Sciatic nerve (tissue), 2 donors: Measurements from ENCODE around the gene PSMD2. TPM values are rescaled to one million over a fixed set of nuclear protein-coding genes. Genes with fewer than 3 reads are reported as not detected.
A peak's percentile ranks its signal among the peaks of the same experiment; 100 is the strongest.

ENCODE experiments used
- ATAC-seq: fragments of 200-7000 bp; cut with Tn5 transposase; one replicate; pipeline ENCODE4 v1.9.1; 2020; ENCODE audit warnings: mild to moderate bottlenecking, moderate library complexity
- DNase-seq: peaks from one replicate; pipeline ENCODE4 v3.0.0-alpha.2; 2020; ENCODE audit warnings: low spot score
- intact Hi-C: fragments of 100-400 bp; cut with DNase I; formaldehyde crosslinking; loops from one replicate; pipeline ENCODE4 v1.14.2; 2022
- total RNA-seq: library from RNA; stranded (reverse); fragmentation: NEBNext Ultra II Directional; extraction: Animal tissue kit (Norgen Biotek cat#: 25700); gene quantifications from one replicate; pipeline ENCODE4 v1.2.1, GENCODE V29; 2021
- donor health status: DM: no; HTN: no; CAD: no.
- donor health status: DM: no; HTN: no; CAD: no.

PSMD2 gene
- total RNA-seq, 1 donor from 2014 or later, result 122 TPM

- DNase-seq (peak; percentile 97), ATAC-seq (peak; percentile 93)
- intact Hi-C loops, result no loop called here
Measured at GRCh38 chr3:184314363-184314699, 15.3 kb downstream of the PSMD2 start, which contains the start of gene EIF4G1. EIF4G1 (plus strand) TSS chr3:184314606; CDS start chr3:184315797, 1,191 bp downstream.

- DNase-seq (peak; percentile 90), ATAC-seq (peak; percentile 75)
- intact Hi-C loops, result no loop called here
Measured at GRCh38 chr3:184314700-184315542, 15.9 kb downstream of the PSMD2 start.

DNA sequence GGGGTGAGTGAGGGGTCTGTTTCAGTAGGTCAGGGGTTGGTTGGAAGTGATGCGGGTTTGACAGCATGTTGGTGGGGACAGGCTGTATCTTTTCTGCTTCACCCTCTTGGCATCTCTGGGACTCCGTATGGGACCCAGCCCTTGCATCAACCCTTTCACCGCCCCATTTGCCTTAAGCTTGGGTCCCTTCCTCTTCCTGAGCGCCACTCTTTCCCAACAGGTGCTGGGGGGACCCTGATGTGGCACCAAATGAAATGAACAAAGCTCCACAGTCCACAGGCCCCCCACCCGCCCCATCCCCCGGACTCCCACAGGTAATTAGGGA, 16.5 kb downstream of the PSMD2 start:
- intact Hi-C loops, result no loop called here
- DNase-seq (no peak), ATAC-seq (no peak)

GRCh38 chr3:184315871-184316661, 17.0 kb downstream of the PSMD2 start:
- no peak for ATAC-seq
- no peak for DNase-seq
- intact Hi-C loops, result no loop called here

DNA sequence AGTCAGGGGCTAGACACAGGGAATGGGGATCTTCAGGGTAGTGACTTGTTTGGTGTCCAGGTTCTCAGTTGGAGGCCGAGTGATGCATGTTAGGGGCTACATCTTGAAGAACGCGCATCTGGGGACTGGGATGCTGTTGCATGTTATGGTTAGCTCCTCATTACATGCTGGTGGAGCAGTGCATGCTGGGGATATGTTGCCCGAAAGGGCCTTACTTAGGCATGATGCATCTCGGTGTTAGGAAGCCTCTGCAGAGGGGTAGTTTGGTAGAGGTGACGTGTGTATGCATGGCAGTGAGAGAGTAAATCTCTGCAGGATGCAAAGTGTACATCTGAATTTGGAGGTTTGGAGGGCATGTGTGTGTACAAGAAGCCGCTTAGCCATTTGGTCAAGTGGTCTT, 17.8 kb downstream of the PSMD2 start:
- intact Hi-C loops, result no loop called here
- no peak for ATAC-seq
- no peak for DNase-seq

DNA sequence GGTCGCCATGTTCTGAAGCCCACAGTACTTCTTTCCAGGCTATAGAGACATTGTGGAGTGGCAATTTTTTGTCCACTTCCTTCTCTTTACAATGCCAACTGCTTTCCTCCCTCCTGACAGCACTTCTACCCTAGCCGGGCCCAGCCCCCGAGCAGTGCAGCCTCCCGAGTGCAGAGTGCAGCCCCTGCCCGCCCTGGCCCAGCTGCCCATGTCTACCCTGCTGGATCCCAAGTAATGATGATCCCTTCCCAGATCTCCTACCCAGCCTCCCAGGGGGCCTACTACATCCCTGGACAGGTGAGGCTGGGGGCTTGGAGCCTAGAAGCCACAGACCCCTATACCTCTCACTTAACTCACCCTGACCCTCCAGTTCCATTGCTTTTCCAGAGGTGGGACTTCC, 18.2 kb downstream of the PSMD2 start:
- ATAC-seq, result no peak

DNA sequence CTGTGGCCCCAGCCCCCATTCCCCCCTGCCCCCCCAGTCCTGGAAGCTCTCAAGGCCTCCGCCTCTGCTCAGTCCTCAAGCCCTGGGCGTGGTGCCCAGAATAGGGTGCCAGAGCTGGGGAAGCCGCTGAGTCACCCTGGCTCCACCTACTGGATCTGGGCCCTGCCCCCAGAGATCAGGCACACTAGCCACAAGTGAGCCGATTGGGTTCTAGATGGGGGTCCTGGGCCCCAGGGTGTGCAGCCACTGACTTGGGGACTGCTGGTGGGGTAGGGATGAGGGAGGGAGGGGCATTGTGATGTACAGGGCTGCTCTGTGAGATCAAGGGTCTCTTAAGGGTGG, 21.0 kb downstream of the PSMD2 start:
- DNase-seq (peak; percentile 98), ATAC-seq (peak; percentile 94)
- intact Hi-C loops, result no loop called here

More for the DNA sequence above, 18.2 kb downstream of the PSMD2 start:
- intact Hi-C loops, result no loop called here
- no peak for DNase-seq

DNA sequence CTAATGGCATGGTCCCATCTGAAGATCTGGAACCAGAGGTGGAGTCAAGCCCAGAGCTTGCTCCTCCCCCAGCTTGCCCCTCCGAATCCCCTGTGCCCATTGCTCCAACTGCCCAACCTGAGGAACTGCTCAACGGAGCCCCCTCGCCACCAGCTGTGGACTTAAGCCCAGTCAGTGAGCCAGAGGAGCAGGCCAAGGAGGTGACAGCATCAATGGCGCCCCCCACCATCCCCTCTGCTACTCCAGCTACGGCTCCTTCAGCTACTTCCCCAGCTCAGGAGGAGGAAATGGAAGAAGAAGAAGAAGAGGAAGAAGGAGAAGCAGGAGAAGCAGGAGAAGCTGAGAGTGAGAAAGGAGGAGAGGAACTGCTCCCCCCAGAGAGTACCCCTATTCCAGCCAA, 22.6 kb downstream of the PSMD2 start:
- ATAC-seq, result no peak
- intact Hi-C loops, result no loop called here
- DNase-seq, result no peak

DNA sequence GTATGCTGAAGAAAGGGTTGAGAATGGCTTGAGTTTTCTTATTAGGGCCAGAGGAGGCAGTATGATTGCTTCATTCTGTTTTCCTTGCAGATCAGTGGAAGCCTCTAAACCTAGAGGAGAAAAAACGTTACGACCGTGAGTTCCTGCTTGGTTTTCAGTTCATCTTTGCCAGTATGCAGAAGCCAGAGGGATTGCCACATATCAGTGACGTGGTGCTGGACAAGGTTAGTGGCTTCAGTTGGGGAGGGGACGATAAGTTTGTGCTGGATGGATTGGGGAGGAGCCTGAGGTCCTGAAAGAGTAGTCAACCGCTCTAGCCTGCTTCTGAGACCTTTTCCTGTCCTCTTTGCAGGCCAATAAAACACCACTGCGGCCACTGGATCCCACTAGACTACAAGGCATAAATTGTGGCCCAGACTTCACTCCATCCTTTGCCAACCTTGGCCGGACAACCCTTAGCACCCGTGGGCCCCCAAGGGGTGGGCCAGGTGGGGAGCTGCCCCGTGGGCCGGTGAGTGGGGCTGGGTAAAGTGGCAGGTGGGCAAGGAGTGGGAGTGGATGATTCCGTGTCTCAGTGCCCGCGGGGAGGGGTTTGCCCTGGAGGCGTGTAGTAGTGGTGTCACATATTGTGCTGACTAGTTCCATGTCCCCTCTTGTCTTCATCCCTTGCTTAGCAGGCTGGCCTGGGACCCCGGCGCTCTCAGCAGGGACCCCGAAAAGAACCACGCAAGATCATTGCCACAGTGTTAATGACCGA, 23.9 kb downstream of the PSMD2 start:
- intact Hi-C loops, result no loop called here
- ATAC-seq (peak; percentile 68), DNase-seq (no peak)

DNA sequence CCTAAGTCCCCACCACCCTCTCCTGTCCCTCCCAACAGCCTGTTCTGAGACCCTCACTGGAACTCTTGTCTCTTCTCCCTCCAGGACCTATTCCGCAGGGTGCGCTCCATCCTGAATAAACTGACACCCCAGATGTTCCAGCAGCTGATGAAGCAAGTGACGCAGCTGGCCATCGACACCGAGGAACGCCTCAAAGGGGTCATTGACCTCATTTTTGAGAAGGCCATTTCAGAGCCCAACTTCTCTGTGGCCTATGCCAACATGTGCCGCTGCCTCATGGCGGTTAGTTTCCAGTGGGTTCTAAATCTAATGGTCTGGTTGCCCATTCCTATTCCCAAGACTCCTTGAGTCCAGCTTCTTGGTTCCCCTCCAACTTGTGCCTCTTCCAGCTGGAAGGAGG, 24.7 kb downstream of the PSMD2 start:
- ATAC-seq (peak; percentile 36), DNase-seq (no peak)
- intact Hi-C loops, result no loop called here

GRCh38 chr3:184325269-184325668, 26.2 kb downstream of the PSMD2 start:
- DNase-seq (no peak), ATAC-seq (no peak)
- intact Hi-C loops, result no loop called here

DNA sequence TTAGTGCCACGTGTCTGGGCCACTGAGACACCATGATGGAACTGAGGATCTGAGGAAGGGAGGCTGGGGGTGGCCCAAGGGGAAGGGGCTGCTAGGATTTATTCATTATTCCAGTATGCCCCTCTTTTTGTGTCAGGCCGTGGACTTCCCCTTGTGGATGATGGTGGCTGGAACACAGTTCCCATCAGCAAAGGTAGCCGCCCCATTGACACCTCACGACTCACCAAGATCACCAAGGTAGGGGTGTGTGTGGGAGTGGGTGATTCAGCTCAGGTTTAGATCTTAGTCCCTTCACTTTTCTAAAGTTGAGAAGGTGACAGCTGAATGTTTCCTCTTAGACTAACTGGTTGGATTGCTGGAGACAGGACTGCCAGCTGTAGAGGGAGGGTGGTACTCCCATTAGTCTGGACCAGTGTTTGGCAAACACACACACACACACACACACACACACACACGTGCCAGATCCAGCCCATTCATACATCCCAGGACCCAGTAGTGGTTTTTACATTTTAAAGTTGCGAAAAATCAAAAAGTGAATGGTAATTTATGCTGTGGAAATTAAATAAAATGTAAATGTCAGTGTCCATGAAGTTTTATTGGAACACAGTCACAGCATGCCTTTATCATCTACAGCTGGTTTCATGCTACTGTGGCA, 26.8 kb downstream of the PSMD2 start:
- DNase-seq (no peak), ATAC-seq (no peak)
- intact Hi-C loops, result no loop called here

DNA sequence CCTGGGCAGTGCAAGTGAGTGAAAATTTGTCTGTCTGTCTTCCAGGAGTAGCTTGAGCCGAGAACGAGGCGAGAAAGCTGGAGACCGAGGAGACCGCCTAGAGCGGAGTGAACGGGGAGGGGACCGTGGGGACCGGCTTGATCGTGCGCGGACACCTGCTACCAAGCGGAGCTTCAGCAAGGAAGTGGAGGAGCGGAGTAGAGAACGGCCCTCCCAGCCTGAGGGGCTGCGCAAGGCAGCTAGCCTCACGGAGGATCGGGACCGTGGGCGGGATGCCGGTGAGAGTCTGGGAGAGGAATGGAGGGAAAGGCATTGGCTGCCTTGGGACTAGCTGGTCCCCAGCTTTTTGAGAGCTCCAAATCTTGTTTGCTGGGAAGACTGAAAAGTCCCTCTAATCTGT, 28.1 kb downstream of the PSMD2 start:
- no peak for DNase-seq
- intact Hi-C loops, result no loop called here
- ATAC-seq, result no peak

- no peak for DNase-seq
- intact Hi-C loops, result no loop called here
- no peak for ATAC-seq
Measured at GRCh38 chr3:184328516-184328915, 29.5 kb downstream of the PSMD2 start.

GRCh38 chr3:184332370-184333090, 33.5 kb downstream of the PSMD2 start:
- no peak for DNase-seq
- intact Hi-C loops, result no loop called here
- ATAC-seq, result no peak

DNA sequence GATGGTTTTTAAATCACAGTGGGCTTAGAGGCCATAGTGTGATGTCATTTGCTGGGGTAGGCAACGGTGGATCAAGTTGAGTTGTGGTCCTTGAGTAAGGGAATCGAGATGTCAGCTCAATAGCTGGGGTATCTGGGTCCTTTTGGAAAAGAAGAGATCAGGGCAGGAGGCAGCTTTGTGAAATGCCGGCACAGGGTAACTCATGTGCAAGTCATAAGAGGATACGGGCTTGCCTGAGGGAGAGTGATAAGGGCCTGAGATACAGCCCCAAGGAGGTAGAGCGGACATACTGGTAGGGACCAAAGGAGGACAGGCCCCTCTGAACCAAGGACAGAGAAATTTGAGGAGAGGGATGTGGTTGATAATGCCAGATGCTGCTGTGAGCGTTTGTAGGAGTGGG, 34.1 kb downstream of the PSMD2 start:
- no peak for DNase-seq
- intact Hi-C loops, result no loop called here
- ATAC-seq, result no peak

DNA sequence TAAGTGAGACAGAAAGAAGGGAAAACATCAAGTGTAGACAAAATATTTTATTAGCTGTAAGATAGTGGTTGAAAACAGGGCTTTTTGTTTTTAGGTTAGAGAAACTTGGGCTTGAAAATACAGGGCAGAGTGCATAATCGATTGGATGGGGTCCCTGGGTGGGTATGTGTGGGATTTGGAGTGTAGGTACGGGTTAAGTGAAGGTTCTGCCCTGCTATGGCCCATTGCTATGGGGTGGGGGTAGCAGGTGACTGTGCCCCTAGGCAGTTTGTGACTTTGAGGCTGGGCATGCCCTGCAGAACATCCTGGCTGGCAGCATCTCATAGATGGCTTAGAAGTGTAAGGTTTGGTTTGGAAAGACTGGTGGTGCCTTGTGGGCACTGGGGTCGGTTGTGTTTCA, 34.7 kb downstream of the PSMD2 start:
- DNase-seq (no peak), ATAC-seq (no peak)
- intact Hi-C loops, result no loop called here

DNA sequence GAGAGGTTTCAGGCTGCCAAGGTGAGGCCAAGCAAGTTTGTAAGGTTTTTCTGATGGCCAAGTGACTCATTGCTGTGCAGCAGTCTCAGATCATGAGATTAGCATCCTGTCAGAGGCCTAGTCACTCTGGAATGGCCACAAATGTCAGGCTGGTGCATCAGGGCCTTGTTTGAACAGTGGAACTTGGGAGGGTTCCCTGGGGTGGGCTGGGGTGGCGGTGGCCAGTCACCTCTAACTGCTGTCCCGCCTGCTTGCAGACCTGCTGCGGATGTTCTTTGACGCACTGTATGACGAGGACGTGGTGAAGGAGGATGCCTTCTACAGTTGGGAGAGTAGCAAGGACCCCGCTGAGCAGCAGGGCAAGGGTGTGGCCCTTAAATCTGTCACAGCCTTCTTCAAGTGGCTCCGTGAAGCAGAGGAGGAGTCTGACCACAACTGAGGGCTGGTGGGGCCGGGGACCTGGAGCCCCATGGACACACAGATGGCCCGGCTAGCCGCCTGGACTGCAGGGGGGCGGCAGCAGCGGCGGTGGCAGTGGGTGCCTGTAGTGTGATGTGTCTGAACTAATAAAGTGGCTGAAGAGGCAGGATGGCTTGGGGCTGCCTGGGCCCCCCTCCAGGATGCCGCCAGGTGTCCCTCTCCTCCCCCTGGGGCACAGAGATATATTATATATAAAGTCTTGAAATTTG, 35.6 kb downstream of the PSMD2 start:
- intact Hi-C loops, result no loop called here
- ATAC-seq (no peak), DNase-seq (no peak)
